Bronchial epithelial cell (primary cell): ENCODE results near the gene SYMPK. TPM values are rescaled to one million over a fixed set of nuclear protein-coding genes. Genes with fewer than 3 reads are reported as not detected.
A peak's percentile ranks its signal among the peaks of the same experiment; 100 is the strongest.

Experiments used
- DNase-seq: peaks from one replicate; pipeline ENCODE4 v3.0.0-alpha.2; 2010; ENCODE audit warnings: low read depth
- FAIRE-seq: peaks from 2 replicates; lab custom pipeline; 2011; peaks lifted over from hg19 to GRCh38; lab: Jason Lieb, UNC
- H3K27me3 ChIP-seq: 2 replicates; pipeline ENCODE4 v1.5.1; 2011; ENCODE audit warnings: low read length; ENCODE audit not compliant: control insufficient read depth, insufficient read depth
- H3K36me3 ChIP-seq: 2 replicates; pipeline ENCODE4 v1.5.1; 2011; ENCODE audit warnings: low read length; ENCODE audit not compliant: control insufficient read depth, insufficient read depth
- H3K4me3 ChIP-seq: 2 replicates; pipeline ENCODE4 v1.5.1; 2011; ENCODE audit warnings: mild to moderate bottlenecking, low read depth, low read length, control low read depth
- CTCF ChIP-seq: IDR thresholded peaks from 2 replicates; pipeline ENCODE4 v1.5.1; 2011; ENCODE audit warnings: mild to moderate bottlenecking, moderate library complexity, low read length, control low read depth, inconsistent platforms; ENCODE audit not compliant: insufficient read depth, severe bottlenecking
- total RNA-seq: library from RNA; depleted of rRNA; stranded (reverse); fragments of >200 nt; gene quantifications from 2 replicates; pipeline ENCODE4 v1.2.1, GENCODE V29; 2014

Gene SYMPK
- total RNA-seq, 1 donor from 2014 or later, result 27.9 TPM

DNA sequence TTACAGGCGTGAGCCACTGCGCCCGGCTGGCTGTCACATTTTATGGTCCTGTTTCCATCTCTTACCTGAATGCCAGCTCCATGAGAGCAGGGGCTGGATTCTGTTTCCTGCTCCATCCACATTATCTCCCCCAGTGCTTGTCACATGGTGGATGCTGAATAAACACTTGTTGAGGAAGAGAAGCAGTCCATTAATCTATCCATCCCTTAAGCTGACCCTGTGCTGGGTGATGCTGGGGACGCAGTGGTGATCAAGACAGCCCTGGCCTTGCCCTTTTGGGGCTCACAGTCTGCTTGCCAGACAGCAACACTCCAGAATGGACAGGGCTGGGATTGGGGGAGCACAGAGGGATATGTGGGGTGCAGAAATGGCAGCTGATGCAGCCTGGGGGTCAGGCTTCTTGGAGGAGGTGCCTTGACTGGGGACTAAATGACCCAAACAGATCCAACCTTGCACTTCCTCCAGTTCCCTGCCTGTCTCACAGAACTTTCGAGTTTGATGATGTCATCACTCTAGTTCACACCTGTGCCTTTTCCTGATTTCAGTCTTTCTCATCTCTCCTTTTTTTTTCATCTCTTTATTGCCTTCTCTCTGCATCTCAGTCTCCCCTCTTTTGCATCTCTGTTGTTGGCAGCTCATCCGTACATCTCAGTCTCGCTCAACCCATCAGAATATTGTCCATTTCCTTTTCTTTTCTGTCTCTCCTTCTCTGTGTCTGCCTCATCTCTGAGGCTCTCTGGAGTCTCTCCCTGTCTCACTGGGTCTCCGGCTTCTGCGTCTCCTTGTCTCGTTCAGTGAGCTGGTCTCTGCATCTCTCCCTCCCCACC, 18.3 kb upstream of the SYMPK start:
- Histone ChIP-seq H3K4me3 (no peak overlapping the region), H3K27me3 (no peaks in the 10 kb centered on the region), H3K36me3 (peaks cover 2% of the 10 kb centered on the region)
- FAIRE-seq (peak; percentile 70), DNase-seq (no peak)
- TF ChIP-seq CTCF, result no peak

- Histone ChIP-seq H3K36me3 (peaks cover 1% of the 10 kb centered on the region), H3K27me3 (no peaks in the 10 kb centered on the region), H3K4me3 (no peak overlapping the region)
- FAIRE-seq (no peak), DNase-seq (no peak)
- no peak for TF ChIP-seq CTCF
Measured at GRCh38 chr19:45879971-45880370, 17.0 kb upstream of the SYMPK start.

DNA sequence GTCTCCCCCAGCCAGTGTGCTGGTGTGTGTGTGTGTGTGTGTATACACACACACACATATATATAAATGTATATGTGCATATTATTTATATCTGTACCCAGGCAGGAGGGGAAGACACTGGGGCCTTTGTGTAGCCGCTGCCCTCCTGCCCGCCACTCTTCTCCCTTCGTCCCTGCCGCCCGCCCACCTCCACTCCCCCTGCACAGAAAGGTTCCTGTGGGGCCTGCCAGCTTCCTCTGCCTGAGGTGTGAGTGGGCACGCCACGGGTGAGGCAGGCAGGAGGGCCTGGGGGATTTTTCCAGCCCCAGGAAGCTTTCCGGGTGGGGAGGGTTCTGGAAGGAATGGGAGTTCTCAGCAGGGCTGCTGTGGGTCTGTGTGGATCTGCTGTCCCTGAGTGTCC, 16.1 kb upstream of the SYMPK start:
- no peak for TF ChIP-seq CTCF
- Histone ChIP-seq H3K4me3 (no peak overlapping the region), H3K36me3 (no peaks in the 10 kb centered on the region), H3K27me3 (no peaks in the 10 kb centered on the region)
- no peak for DNase-seq
- no peak for FAIRE-seq

DNA sequence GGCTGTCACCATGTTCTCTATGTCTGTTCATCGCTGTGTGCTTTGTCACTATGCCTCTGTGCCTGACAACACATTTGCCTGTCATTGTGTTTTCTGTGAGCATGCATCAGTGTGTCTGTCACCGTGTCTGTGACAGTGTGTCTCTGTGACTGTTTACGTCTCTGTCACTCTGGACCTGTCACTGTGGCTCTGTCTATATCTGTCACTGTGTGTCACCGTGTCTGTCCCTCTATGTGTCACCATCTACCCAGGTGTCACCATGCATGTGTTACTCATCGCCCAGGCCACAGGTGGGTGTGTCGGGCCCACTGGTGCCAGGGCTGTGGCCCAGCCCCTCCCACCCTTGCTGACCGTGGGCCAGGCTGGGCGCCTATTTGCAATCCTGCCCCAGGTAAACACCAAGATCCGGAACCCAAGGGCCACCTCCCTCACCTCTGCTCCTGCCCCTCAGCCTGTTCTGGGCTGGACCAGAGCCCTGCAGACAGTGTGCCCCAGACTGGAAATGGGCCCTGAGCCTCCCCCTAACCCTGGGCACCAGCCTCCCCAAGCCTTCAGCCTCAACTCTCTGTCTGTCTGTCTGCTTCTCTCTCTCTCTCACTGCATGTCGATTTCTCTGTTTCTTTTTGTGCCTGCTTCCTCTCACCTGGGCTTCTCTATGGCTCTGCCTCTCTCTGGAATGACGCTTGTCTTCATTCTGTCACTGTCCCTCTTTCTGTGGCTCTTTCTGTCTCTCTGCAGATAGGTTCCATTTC, 15.3 kb upstream of the SYMPK start:
- TF ChIP-seq CTCF, result no peak
- peak; percentile 18 for FAIRE-seq
- no peaks in the 10 kb centered on the region for H3K36me3 ChIP-seq
- no peak overlapping the region for H3K4me3 ChIP-seq
- H3K27me3 ChIP-seq, result no peaks in the 10 kb centered on the region
- DNase-seq, result no peak

- TF ChIP-seq CTCF, result no peak
- H3K36me3 ChIP-seq, result no peaks in the 10 kb centered on the region
- H3K27me3 ChIP-seq, result no peaks in the 10 kb centered on the region
- H3K4me3 ChIP-seq, result no peak overlapping the region
- DNase-seq (no peak), FAIRE-seq (no peak)
Measured at GRCh38 chr19:45876411-45877197, 13.7 kb upstream of the SYMPK start.
